Ishikawa (cell line): ENCODE measurements around the gene ABHD4.

Experiments
- CEBPB ChIP-seq: IDR thresholded peaks from 2 replicates; pipeline ENCODE4 v1.6.1; 2012
- CREB1 ChIP-seq: IDR thresholded peaks from 2 replicates; pipeline ENCODE4 v1.6.1; 2012; ENCODE audit warnings: low read depth
- EGR1 ChIP-seq: IDR thresholded peaks from 2 replicates; pipeline ENCODE4 v1.6.1; 2012
- EP300 ChIP-seq: IDR thresholded peaks from 2 replicates; pipeline ENCODE4 v1.6.1; 2012; ENCODE audit warnings: borderline replicate concordance
- FOXM1 ChIP-seq: IDR thresholded peaks from 2 replicates; pipeline ENCODE4 v1.6.1; 2012; ENCODE audit warnings: low read depth, borderline replicate concordance
- NFIC ChIP-seq: IDR thresholded peaks from 2 replicates; pipeline ENCODE4 v1.6.1; 2012
- RAD21 ChIP-seq: IDR thresholded peaks from 2 replicates; pipeline ENCODE4 v1.6.1; 2012; ENCODE audit warnings: low read depth
- TAF1 ChIP-seq: IDR thresholded peaks from 2 replicates; pipeline ENCODE4 v1.6.1; 2012; ENCODE audit warnings: low read depth, mild to moderate bottlenecking
- TCF12 ChIP-seq: IDR thresholded peaks from 2 replicates; pipeline ENCODE4 v1.6.1; 2012; ENCODE audit warnings: low read depth
- TEAD4 ChIP-seq: IDR thresholded peaks from 2 replicates; pipeline ENCODE4 v1.6.1; 2012
- YY1 ChIP-seq: IDR thresholded peaks from 2 replicates; pipeline ENCODE4 v1.6.1; 2012; ENCODE audit warnings: low read depth
- ZBTB7A ChIP-seq: IDR thresholded peaks from 2 replicates; pipeline ENCODE4 v1.6.1; 2012; ENCODE audit warnings: low read depth
- TF ChIP-seq, protein P1 (sequence below): IDR thresholded peaks from 2 replicates; pipeline ENCODE4 v1.6.1; 2012
- TF ChIP-seq, protein P2 (sequence below): IDR thresholded peaks from 2 replicates; pipeline ENCODE4 v1.6.1; 2012
- TF ChIP-seq, protein P3 (sequence below): IDR thresholded peaks from 2 replicates; pipeline ENCODE4 v1.6.1; 2012; ENCODE audit warnings: low read depth, mild to moderate bottlenecking

Gene ABHD4, protein sequence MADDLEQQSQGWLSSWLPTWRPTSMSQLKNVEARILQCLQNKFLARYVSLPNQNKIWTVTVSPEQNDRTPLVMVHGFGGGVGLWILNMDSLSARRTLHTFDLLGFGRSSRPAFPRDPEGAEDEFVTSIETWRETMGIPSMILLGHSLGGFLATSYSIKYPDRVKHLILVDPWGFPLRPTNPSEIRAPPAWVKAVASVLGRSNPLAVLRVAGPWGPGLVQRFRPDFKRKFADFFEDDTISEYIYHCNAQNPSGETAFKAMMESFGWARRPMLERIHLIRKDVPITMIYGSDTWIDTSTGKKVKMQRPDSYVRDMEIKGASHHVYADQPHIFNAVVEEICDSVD

DNA sequence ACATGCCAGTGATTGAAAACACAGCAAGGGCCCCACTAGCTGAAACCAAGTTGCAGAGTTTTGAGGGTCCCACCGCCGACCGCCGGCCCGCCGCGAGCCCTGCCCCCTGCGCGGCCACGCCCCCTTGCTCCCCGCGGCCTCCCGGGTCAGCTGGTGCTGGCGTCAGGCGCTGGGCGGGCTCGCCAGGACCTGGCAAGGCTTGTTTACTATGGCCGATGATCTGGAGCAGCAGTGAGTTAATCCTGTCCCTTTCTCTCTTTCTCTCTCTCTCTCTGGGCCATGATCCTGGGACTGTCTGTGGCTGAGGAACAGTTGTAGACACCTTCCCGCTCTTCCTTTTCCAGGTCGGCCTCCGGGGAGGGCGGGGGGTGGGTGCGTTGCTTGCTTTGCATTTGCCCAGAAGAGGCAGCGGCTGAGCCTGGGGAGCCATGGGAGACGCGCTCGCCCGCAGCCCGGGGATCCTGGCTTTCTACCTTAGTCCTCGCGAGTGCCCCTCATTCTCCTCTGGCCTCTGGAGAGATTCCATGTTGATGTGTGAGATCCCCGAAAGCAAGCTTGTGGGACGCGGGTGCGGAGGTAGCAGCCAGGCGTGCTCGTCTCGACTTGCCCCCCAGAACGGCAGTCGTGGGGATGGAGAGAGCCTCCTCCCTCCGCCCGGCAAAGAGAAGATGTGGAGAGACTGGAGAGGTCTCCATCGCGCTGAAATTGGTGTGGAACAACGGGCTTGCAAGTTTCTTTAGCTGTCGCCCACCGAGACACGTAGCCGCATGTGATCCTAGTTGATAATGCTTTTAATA is at the start of gene ABHD4:
TSS of gene ABHD4 (plus strand) at position 202 of the 797 bp plus-strand sequence. CDS start at position 209, 7 bp downstream.
- TF ChIP-seq, protein P1, sequence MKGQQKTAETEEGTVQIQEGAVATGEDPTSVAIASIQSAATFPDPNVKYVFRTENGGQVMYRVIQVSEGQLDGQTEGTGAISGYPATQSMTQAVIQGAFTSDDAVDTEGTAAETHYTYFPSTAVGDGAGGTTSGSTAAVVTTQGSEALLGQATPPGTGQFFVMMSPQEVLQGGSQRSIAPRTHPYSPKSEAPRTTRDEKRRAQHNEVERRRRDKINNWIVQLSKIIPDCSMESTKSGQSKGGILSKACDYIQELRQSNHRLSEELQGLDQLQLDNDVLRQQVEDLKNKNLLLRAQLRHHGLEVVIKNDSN = peak; percentile 88
- no peak for TF ChIP-seq CREB1
- no peak for TF ChIP-seq TEAD4
- TF ChIP-seq EGR1 = no peak
- TF ChIP-seq TCF12 = no peak
- 0 out of 2 replicates have a peak, but pooled peaks have one; percentile 63 for TF ChIP-seq TAF1
- TF ChIP-seq FOXM1 = no peak
- TF ChIP-seq CEBPB = no peak
- TF ChIP-seq YY1 = peak; percentile 59; the same call in 1 of the 2 replicates
- TF ChIP-seq, protein P2, sequence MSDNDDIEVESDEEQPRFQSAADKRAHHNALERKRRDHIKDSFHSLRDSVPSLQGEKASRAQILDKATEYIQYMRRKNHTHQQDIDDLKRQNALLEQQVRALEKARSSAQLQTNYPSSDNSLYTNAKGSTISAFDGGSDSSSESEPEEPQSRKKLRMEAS = no peak; the same call in 1 of the 2 replicates
- TF ChIP-seq, protein P3, sequence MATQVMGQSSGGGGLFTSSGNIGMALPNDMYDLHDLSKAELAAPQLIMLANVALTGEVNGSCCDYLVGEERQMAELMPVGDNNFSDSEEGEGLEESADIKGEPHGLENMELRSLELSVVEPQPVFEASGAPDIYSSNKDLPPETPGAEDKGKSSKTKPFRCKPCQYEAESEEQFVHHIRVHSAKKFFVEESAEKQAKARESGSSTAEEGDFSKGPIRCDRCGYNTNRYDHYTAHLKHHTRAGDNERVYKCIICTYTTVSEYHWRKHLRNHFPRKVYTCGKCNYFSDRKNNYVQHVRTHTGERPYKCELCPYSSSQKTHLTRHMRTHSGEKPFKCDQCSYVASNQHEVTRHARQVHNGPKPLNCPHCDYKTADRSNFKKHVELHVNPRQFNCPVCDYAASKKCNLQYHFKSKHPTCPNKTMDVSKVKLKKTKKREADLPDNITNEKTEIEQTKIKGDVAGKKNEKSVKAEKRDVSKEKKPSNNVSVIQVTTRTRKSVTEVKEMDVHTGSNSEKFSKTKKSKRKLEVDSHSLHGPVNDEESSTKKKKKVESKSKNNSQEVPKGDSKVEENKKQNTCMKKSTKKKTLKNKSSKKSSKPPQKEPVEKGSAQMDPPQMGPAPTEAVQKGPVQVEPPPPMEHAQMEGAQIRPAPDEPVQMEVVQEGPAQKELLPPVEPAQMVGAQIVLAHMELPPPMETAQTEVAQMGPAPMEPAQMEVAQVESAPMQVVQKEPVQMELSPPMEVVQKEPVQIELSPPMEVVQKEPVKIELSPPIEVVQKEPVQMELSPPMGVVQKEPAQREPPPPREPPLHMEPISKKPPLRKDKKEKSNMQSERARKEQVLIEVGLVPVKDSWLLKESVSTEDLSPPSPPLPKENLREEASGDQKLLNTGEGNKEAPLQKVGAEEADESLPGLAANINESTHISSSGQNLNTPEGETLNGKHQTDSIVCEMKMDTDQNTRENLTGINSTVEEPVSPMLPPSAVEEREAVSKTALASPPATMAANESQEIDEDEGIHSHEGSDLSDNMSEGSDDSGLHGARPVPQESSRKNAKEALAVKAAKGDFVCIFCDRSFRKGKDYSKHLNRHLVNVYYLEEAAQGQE = no peak
- TF ChIP-seq EP300 = no peak
- TF ChIP-seq ZBTB7A = peak; percentile 72; the same call in 1 of the 2 replicates
- no peak for TF ChIP-seq NFIC
- TF ChIP-seq RAD21 = no peak

DNA sequence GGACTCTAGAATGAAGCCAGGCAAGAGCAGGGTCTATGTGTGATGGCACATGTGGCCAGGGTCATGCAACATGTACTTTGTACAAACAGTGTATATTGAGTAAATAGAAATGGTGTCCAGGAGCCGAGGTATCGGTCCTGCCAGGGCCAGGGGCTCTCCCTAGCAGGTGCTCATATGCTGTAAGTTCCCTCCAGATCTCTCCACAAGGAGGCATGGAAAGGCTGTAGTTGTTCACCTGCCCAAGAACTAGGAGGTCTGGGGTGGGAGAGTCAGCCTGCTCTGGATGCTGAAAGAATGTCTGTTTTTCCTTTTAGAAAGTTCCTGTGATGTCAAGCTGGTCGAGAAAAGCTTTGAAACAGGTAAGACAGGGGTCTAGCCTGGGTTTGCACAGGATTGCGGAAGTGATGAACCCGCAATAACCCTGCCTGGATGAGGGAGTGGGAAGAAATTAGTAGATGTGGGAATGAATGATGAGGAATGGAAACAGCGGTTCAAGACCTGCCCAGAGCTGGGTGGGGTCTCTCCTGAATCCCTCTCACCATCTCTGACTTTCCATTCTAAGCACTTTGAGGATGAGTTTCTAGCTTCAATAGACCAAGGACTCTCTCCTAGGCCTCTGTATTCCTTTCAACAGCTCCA is 48.7 kb upstream of the ABHD4 start:
- no peak for TF ChIP-seq YY1
- TF ChIP-seq, protein P3 = no peak
- no peak for TF ChIP-seq EGR1
- no peak for TF ChIP-seq ZBTB7A
- no peak for TF ChIP-seq FOXM1

DNA sequence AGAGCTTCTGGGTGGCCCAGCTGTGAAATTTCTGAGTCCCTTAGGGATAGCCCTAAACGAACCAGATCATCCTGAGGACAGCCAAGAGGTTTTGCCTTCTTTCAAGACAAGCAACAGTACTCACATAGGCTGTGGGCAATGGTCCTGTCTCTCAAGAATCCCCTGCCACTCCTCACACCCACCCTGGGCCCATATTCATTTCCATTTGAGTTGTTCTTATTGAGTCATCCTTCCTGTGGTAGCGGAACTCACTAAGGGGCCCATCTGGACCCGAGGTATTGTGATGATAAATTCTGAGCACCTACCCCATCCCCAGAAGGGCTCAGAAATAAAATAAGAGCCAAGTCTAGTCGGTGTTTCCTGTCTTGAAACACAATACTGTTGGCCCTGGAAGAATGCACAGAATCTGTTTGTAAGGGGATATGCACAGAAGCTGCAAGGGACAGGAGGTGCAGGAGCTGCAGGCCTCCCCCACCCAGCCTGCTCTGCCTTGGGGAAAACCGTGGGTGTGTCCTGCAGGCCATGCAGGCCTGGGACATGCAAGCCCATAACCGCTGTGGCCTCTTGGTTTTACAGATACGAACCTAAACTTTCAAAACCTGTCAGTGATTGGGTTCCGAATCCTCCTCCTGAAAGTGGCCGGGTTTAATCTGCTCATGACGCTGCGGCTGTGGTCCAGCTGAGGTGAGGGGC is 48.0 kb upstream of the ABHD4 start:
- TF ChIP-seq, protein P2 = no peak
- TF ChIP-seq TEAD4 = no peak
- TF ChIP-seq CEBPB = no peak
- TF ChIP-seq ZBTB7A = no peak
- TF ChIP-seq, protein P1 = no peak
- no peak for TF ChIP-seq TAF1
- no peak for TF ChIP-seq YY1
- no peak for TF ChIP-seq CREB1
- no peak for TF ChIP-seq EGR1
- TF ChIP-seq RAD21 = no peak
- TF ChIP-seq EP300 = no peak
- TF ChIP-seq NFIC = no peak
- no peak for TF ChIP-seq FOXM1
- TF ChIP-seq TCF12 = no peak
- TF ChIP-seq, protein P3 = no peak
